ENCODE measurements around the gene WDR45B. TPM values are rescaled to one million over a fixed set of nuclear protein-coding genes. Genes with fewer than 3 reads are reported as not detected.

WDR45B gene
- total and polyA plus RNA-seq, 11 donors, result 23.5 to 60.7 (median 40.1) TPM

- 90 to 95% (median 92%) methylated on average over 8 to 15 of the region's 15 CpGs for WGBS, 4 donors
- Histone ChIP-seq H3K4me3 (no peak overlapping the region), H3K27ac (no peak overlapping the region), H3K4me1 (peaks cover 0 to 23% (median 7%) of the 10 kb centered on the region in 12 donors), H3K36me3 (peaks cover 0 to 4% (median 0%) of the 10 kb centered on the region in 9 donors), H3K27me3 (no peaks in the 10 kb centered on the region), H3K9me3 (no peaks in the 10 kb centered on the region)
- intact Hi-C loops (cut with DNase I), result loop anchor here in 6 of 10 donors (5.0 to 10.0 kb wide), 2 partner anchors 97 to 100 kb away; no protein-coding TSS in a partner anchor
- no peak for TF ChIP-seq POLR2A (IDR thresholded peaks at IDR 0.05)
- DNase-seq (peak in 2 of 5 donors; percentile 16 to 40), ATAC-seq (no peak)
These were observed 19.4 kb upstream of the WDR45B start for GRCh38 chr17:82667668-82668000.

DNA sequence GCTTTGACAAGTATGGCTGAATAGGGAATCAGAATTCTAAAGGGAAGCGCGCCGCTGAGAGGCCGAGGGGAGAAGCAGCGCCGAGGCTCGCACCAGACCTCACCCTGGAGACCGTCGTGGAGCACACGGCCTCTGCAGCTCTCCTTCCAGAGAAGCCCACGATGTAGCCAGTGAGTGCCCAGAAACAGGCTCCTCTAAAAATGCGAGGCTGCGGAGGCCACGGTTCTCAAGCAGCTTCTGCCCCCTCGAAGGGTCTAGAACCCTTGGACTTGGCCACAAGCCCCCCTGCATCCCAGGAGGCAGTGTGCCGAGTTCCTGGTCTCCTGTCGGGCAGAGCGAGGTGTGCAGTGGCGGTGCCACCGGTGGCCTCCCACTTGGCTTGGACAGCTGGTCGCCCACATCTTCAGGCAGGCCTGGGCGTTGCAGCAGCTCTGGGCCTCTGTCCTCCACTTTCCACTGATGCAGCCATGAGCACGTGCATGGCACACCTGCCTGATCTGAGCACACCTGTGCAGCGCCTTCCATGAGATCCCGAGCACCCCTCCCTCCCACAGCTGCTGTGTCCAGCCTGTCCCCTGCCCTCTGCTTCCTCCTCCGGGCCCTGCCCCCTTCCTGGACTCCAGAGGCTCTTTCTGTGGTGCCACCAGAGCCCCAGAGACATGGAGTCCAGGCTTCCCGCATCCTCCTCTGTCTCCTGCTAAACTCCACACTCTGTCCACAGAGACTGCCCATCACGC is 18.9 kb upstream of the WDR45B start:
- intact Hi-C loops (cut with DNase I), result loop anchor here in 6 of 10 donors (5.0 to 10.0 kb wide), 2 partner anchors 98 to 100 kb away; no protein-coding TSS in a partner anchor
- Histone ChIP-seq H3K36me3 (peaks cover 0 to 4% (median 0%) of the 10 kb centered on the region in 9 donors), H3K27ac (no peak overlapping the region), H3K27me3 (no peaks in the 10 kb centered on the region), H3K9me3 (no peaks in the 10 kb centered on the region), H3K4me1 (peaks cover 0 to 23% (median 7%) of the 10 kb centered on the region in 12 donors), H3K4me3 (no peak overlapping the region)
- no peak for TF ChIP-seq POLR2A (IDR thresholded peaks at IDR 0.05)
- no peak for TF ChIP-seq CTCF (IDR thresholded peaks at IDR 0.05)
- WGBS, 4 donors, result 84 to 92% (median 90%) methylated on average over 18 to 28 of the region's 28 CpGs
- DNase-seq (peak in 2 of 5 donors; percentile 18 to 34), ATAC-seq (no peak)

DNA sequence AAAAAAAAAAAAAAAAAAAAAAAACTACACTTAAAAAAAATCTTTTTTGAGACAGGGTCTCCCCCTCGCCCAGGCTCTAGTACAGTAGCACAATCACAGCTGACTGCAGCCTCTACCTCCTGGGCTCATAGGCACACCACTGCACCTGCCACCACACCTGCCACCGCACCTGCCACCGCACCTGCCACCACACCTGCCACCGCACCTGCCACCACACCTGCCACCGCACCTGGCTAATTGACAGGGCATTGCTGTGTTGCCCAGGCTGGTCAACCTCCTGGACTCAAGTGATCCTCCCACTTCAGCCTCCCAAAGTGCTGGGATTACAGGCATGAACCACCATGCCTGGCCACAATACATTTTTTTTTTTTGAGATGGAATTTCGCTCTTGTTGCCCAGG is 17.6 kb upstream of the WDR45B start:
- H3K27me3 ChIP-seq, result no peaks in the 10 kb centered on the region
- H3K9me3 ChIP-seq, result no peaks in the 10 kb centered on the region
- no peak overlapping the region for H3K27ac ChIP-seq
- TF ChIP-seq POLR2A (IDR thresholded peaks at IDR 0.05) (no peak), CTCF (IDR thresholded peaks at IDR 0.05) (no peak)
- peaks cover 0 to 23% (median 7%) of the 10 kb centered on the region in 12 donors for H3K4me1 ChIP-seq
- H3K4me3 ChIP-seq, result no peak overlapping the region
- 88 to 95% (median 91%) methylated on average over 6 of the region's 6 CpGs for WGBS, 4 donors
- intact Hi-C loops (cut with DNase I), result loop anchor here in 6 of 10 donors (5.0 to 10.0 kb wide), 2 partner anchors 99 to 101 kb away; no protein-coding TSS in a partner anchor
- no peak for ATAC-seq
- H3K36me3 ChIP-seq, result peaks cover 0 to 9% (median 2%) of the 10 kb centered on the region in 9 donors
- DNase-seq, result peak in 1 of 5 donors; percentile 12

DNA sequence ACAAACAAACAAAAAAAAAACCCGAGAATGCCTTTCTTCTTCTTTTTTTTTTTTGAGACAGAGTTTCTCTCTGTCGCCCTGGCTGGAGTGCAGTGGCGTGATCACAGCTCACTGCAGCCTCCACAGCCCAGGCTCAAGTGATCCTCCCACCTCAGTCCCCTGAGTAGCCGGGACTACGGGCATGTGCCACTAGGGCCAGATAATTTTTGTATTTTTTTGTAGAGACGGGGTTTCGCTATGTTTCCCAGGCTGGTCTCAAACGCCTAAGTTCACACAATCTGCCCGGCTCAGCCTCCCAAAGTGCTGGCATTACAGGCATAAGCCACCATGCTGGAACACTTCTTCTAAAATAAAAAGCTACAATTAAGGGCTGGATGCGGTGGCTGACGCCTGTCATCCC is 17.0 kb upstream of the WDR45B start:
- 90 to 92% (median 91%) methylated on average over 11 of the region's 11 CpGs for WGBS, 4 donors
- no peak overlapping the region for H3K4me3 ChIP-seq
- no peak overlapping the region for H3K27ac ChIP-seq
- peak in 1 of 5 donors; percentile 9 for DNase-seq
- peaks cover 0 to 11% (median 4%) of the 10 kb centered on the region in 9 donors for H3K36me3 ChIP-seq
- H3K9me3 ChIP-seq, result no peaks in the 10 kb centered on the region
- intact Hi-C loops (cut with DNase I), result loop anchor here in 6 of 10 donors (5.0 to 10.0 kb wide), 2 partner anchors 100 to 102 kb away; no protein-coding TSS in a partner anchor
- peaks cover 0 to 18% (median 5%) of the 10 kb centered on the region in 12 donors for H3K4me1 ChIP-seq
- ATAC-seq, result no peak
- TF ChIP-seq CTCF (IDR thresholded peaks at IDR 0.05) (no peak), POLR2A (IDR thresholded peaks at IDR 0.05) (no peak)
- no peaks in the 10 kb centered on the region for H3K27me3 ChIP-seq
